Measurements from ENCODE around the gene ZNF28.

ZNF28 gene

DNA sequence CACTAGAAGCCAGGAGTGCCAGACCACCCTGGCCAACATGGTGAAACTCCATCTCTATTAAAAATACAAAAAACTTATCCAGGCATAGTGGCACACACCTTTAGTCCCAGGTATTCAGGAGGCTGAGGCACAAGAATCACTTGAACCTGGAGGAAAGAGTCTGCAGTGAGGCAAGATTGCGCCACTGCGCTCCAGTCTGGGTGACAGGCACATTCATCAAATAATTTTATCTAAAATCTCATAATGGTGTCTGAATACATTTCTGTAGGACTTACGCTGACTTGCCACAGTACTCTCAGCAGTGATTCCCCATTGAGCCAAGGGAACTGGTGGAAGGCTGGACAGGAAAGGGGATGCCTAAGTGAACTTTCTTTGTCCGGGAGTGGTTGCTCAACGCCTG is 4.3 kb upstream of the ZNF28 start (continued):
- TF ChIP-seq, protein P1, sequence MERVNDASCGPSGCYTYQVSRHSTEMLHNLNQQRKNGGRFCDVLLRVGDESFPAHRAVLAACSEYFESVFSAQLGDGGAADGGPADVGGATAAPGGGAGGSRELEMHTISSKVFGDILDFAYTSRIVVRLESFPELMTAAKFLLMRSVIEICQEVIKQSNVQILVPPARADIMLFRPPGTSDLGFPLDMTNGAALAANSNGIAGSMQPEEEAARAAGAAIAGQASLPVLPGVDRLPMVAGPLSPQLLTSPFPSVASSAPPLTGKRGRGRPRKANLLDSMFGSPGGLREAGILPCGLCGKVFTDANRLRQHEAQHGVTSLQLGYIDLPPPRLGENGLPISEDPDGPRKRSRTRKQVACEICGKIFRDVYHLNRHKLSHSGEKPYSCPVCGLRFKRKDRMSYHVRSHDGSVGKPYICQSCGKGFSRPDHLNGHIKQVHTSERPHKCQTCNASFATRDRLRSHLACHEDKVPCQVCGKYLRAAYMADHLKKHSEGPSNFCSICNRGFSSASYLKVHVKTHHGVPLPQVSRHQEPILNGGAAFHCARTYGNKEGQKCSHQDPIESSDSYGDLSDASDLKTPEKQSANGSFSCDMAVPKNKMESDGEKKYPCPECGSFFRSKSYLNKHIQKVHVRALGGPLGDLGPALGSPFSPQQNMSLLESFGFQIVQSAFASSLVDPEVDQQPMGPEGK (CRISPR knock-in tag; IDR thresholded peaks at IDR 0.05; ENCODE audit: borderline replicate concordance), result no peak
- TF ChIP-seq OSR1 (CRISPR knock-in tag; IDR thresholded peaks at IDR 0.05), result no peak
- TF ChIP-seq SNAI2 (CRISPR knock-in tag; IDR thresholded peaks at IDR 0.05), result no peak
- TF ChIP-seq PPARA (CRISPR knock-in tag; IDR thresholded peaks at IDR 0.05; ENCODE audit: borderline replicate concordance), result no peak
- TF ChIP-seq ZFP3 (CRISPR knock-in tag; IDR thresholded peaks at IDR 0.05), result no peak

DNA sequence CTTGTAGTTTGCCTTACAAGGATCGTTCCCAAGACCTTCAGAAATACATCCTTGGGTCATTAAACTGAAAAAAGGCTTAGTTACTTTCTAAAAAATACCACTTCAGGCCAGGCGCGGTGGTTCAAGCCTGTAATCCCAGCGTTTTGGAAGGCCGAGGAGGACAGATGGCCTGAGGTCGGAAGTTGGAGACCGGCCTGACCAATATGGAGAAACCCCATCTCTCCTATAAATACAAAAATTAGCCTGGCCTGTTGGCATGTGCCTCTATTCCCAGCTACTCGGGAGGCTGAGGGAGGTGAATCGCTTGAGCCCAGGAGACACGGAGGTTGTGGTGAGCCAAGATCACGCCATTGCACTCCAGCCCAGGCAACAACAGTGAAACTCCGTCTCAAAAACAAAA is 2.2 kb upstream of the ZNF28 start:
- TF ChIP-seq ESRRG (CRISPR knock-in tag; IDR thresholded peaks at IDR 0.05) (no peak), BACH2 (CRISPR knock-in tag; IDR thresholded peaks at IDR 0.05; ENCODE audit: borderline replicate concordance) (no peak), RARB (CRISPR knock-in tag; IDR thresholded peaks at IDR 0.05) (no peak), TCF4 (CRISPR knock-in tag; IDR thresholded peaks at IDR 0.05; ENCODE audit: borderline replicate concordance) (no peak), TOX (CRISPR knock-in tag; IDR thresholded peaks at IDR 0.05; ENCODE audit: borderline replicate concordance) (no peak), ZNF70 (CRISPR knock-in tag; IDR thresholded peaks at IDR 0.05) (no peak), GLIS3 (CRISPR knock-in tag; IDR thresholded peaks at IDR 0.05) (no peak), ZNF565 (CRISPR knock-in tag; conservative IDR thresholded peaks at IDR 0.05; ENCODE audit: low read depth) (no peak), ZFP3 (CRISPR knock-in tag; IDR thresholded peaks at IDR 0.05) (no peak), ISL1 (CRISPR knock-in tag; IDR thresholded peaks at IDR 0.05) (no peak), ZC3H10 (CRISPR knock-in tag; IDR thresholded peaks at IDR 0.05) (no peak), OSR1 (CRISPR knock-in tag; IDR thresholded peaks at IDR 0.05) (no peak), PPARA (CRISPR knock-in tag; IDR thresholded peaks at IDR 0.05; ENCODE audit: borderline replicate concordance) (no peak), ZFP30 (CRISPR knock-in tag; IDR thresholded peaks at IDR 0.05) (no peak)
- TF ChIP-seq, protein P2, sequence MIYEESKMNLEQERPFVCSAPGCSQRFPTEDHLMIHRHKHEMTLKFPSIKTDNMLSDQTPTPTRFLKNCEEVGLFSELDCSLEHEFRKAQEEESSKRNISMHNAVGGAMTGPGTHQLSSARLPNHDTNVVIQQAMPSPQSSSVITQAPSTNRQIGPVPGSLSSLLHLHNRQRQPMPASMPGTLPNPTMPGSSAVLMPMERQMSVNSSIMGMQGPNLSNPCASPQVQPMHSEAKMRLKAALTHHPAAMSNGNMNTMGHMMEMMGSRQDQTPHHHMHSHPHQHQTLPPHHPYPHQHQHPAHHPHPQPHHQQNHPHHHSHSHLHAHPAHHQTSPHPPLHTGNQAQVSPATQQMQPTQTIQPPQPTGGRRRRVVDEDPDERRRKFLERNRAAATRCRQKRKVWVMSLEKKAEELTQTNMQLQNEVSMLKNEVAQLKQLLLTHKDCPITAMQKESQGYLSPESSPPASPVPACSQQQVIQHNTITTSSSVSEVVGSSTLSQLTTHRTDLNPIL (CRISPR knock-in tag; IDR thresholded peaks at IDR 0.05; ENCODE audit: low read depth), result no peak
- TF ChIP-seq, protein P3, sequence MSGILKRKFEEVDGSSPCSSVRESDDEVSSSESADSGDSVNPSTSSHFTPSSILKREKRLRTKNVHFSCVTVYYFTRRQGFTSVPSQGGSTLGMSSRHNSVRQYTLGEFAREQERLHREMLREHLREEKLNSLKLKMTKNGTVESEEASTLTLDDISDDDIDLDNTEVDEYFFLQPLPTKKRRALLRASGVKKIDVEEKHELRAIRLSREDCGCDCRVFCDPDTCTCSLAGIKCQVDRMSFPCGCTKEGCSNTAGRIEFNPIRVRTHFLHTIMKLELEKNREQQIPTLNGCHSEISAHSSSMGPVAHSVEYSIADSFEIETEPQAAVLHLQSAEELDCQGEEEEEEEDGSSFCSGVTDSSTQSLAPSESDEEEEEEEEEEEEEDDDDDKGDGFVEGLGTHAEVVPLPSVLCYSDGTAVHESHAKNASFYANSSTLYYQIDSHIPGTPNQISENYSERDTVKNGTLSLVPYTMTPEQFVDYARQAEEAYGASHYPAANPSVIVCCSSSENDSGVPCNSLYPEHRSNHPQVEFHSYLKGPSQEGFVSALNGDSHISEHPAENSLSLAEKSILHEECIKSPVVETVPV (CRISPR knock-in tag; IDR thresholded peaks at IDR 0.05), result no peak
- TF ChIP-seq, protein P1 (CRISPR knock-in tag; IDR thresholded peaks at IDR 0.05; ENCODE audit: borderline replicate concordance), result no peak
- TF ChIP-seq, protein P4, sequence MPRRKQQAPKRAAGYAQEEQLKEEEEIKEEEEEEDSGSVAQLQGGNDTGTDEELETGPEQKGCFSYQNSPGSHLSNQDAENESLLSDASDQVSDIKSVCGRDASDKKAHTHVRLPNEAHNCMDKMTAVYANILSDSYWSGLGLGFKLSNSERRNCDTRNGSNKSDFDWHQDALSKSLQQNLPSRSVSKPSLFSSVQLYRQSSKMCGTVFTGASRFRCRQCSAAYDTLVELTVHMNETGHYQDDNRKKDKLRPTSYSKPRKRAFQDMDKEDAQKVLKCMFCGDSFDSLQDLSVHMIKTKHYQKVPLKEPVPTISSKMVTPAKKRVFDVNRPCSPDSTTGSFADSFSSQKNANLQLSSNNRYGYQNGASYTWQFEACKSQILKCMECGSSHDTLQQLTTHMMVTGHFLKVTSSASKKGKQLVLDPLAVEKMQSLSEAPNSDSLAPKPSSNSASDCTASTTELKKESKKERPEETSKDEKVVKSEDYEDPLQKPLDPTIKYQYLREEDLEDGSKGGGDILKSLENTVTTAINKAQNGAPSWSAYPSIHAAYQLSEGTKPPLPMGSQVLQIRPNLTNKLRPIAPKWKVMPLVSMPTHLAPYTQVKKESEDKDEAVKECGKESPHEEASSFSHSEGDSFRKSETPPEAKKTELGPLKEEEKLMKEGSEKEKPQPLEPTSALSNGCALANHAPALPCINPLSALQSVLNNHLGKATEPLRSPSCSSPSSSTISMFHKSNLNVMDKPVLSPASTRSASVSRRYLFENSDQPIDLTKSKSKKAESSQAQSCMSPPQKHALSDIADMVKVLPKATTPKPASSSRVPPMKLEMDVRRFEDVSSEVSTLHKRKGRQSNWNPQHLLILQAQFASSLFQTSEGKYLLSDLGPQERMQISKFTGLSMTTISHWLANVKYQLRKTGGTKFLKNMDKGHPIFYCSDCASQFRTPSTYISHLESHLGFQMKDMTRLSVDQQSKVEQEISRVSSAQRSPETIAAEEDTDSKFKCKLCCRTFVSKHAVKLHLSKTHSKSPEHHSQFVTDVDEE (CRISPR knock-in tag; IDR thresholded peaks at IDR 0.05), result no peak
- ATAC-seq, result no peak

DNA sequence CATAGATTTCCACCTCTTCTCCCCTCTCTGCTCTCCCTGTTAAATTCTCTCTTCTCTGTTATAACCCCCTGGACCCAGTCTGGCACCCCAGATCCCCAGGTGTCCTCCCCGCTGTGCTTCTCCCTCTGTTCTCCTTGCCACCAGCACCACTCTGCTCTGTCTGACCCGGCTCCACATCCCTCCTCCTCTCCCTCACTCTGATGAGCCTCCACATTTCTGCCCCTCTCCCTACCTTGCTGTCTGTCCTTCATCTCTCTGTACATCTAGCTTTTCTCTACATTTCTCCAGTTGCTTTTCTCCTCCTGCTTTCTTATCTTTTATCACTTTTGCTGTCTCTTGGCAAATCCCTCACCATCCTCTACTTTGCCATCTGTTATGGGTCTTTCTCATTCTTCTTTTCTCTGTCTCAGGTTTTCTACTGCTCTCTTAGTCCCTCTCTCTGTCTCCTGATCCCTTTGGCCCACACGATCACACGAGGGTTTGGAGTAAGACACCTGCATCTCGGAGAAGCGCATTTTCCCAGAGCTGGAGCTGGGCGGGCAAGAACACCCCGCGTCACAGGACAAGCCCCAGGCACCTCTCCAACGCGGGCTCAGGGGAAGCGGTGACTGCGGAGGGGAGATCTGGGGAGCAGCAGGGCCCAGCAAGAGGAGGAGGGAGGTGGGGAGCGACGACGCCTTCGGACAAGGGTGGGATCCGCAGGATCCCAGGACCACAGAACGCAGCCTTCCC is 795 bp downstream of the ZNF28 start:
- ATAC-seq, result peak; percentile 70

DNA sequence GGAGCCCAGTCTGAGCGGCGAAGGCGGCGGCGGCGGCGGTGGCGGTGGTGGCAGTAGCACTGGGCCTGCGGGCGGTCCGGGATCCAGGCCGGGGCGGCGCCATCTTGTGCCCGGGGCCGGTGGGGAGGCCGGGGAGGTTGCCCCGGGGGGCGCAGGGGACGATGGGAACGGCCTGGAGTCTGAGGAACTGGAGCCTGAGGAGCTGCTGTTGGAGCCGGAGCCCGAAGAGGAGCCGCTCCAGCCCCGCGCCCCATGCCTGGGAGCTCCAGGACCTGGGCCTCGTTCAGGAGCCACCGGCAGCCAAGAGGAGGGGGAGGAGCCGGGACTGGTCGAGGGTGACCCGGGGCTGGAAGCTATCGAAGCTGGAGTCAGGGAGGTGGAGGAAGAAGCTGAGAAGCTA is 11.6 kb downstream of the ZNF28 start:
- ATAC-seq, result no peak
- TF ChIP-seq CSDC2 (CRISPR knock-in tag; IDR thresholded peaks at IDR 0.05), result no peak
- TF ChIP-seq, protein P1 (CRISPR knock-in tag; IDR thresholded peaks at IDR 0.05; ENCODE audit: borderline replicate concordance), result no peak
- TF ChIP-seq ZNF8 (CRISPR knock-in tag; IDR thresholded peaks at IDR 0.05), result no peak
- no peak for TF ChIP-seq ZFP3 (CRISPR knock-in tag; IDR thresholded peaks at IDR 0.05)
- TF ChIP-seq, protein P5, sequence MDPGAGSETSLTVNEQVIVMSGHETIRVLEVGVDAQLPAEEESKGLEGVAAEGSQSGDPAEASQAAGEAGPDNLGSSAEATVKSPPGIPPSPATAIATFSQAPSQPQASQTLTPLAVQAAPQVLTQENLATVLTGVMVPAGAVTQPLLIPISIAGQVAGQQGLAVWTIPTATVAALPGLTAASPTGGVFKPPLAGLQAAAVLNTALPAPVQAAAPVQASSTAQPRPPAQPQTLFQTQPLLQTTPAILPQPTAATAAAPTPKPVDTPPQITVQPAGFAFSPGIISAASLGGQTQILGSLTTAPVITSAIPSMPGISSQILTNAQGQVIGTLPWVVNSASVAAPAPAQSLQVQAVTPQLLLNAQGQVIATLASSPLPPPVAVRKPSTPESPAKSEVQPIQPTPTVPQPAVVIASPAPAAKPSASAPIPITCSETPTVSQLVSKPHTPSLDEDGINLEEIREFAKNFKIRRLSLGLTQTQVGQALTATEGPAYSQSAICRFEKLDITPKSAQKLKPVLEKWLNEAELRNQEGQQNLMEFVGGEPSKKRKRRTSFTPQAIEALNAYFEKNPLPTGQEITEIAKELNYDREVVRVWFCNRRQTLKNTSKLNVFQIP (CRISPR knock-in tag; IDR thresholded peaks at IDR 0.05; ENCODE audit: borderline replicate concordance, low read depth), result no peak
- TF ChIP-seq RARB (CRISPR knock-in tag; IDR thresholded peaks at IDR 0.05), result no peak

Measured in SK-N-SH treated with all-trans-retinoic acid at 6 μM for 48 hours (cell line).